ENCODE results near the gene BARX1. TPM values are rescaled to one million over a fixed set of nuclear protein-coding genes. Genes with fewer than 3 reads are reported as not detected.

The BARX1 gene, protein sequence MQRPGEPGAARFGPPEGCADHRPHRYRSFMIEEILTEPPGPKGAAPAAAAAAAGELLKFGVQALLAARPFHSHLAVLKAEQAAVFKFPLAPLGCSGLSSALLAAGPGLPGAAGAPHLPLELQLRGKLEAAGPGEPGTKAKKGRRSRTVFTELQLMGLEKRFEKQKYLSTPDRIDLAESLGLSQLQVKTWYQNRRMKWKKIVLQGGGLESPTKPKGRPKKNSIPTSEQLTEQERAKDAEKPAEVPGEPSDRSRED
- not detected in 2 replicates for total RNA-seq

GRCh38 chr9:93955111-93955980, at the start of gene BARX1:
TSS of gene BARX1 (minus strand) at chr9:93955355. CDS start at chr9:93955146, 209 bp downstream.
- Histone ChIP-seq H3K27me3 (ENCODE audit: control insufficient read depth, insufficient read depth, low read length) (peaks cover 95% of the 10 kb centered on the region), H3K36me3 (ENCODE audit: control insufficient read depth, insufficient read depth, low read length) (no peaks in the 10 kb centered on the region), H3K4me3 (ENCODE audit: low read depth, low read length) (no peak within 1 kb of the TSS)
- no peak for DNase-seq (ENCODE audit: low read depth)
- TF ChIP-seq, protein P1, sequence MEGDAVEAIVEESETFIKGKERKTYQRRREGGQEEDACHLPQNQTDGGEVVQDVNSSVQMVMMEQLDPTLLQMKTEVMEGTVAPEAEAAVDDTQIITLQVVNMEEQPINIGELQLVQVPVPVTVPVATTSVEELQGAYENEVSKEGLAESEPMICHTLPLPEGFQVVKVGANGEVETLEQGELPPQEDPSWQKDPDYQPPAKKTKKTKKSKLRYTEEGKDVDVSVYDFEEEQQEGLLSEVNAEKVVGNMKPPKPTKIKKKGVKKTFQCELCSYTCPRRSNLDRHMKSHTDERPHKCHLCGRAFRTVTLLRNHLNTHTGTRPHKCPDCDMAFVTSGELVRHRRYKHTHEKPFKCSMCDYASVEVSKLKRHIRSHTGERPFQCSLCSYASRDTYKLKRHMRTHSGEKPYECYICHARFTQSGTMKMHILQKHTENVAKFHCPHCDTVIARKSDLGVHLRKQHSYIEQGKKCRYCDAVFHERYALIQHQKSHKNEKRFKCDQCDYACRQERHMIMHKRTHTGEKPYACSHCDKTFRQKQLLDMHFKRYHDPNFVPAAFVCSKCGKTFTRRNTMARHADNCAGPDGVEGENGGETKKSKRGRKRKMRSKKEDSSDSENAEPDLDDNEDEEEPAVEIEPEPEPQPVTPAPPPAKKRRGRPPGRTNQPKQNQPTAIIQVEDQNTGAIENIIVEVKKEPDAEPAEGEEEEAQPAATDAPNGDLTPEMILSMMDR (IDR thresholded peaks at IDR 0.05; ENCODE audit: insufficient read depth, low read length, poor library complexity, severe bottlenecking): no peak

GRCh38 chr9:94002316-94003140, 47.4 kb upstream of the BARX1 start:
- no peaks in the 10 kb centered on the region for H3K36me3 ChIP-seq (ENCODE audit: control insufficient read depth, insufficient read depth, low read length)
- TF ChIP-seq, protein P1 (IDR thresholded peaks at IDR 0.05; ENCODE audit: insufficient read depth, low read length, poor library complexity, severe bottlenecking): peak; percentile 67
- H3K27me3 ChIP-seq (ENCODE audit: control insufficient read depth, insufficient read depth, low read length): no peaks in the 10 kb centered on the region
- DNase-seq (ENCODE audit: low read depth): no peak
- H3K4me3 ChIP-seq (ENCODE audit: low read depth, low read length): no peak overlapping the region

GRCh38 chr9:93996863-93997262, 41.7 kb upstream of the BARX1 start:
- no peak for DNase-seq (ENCODE audit: low read depth)
- Histone ChIP-seq H3K36me3 (ENCODE audit: control insufficient read depth, insufficient read depth, low read length) (no peaks in the 10 kb centered on the region), H3K4me3 (ENCODE audit: low read depth, low read length) (no peak overlapping the region), H3K27me3 (ENCODE audit: control insufficient read depth, insufficient read depth, low read length) (peaks cover 2% of the 10 kb centered on the region)
- TF ChIP-seq, protein P1 (IDR thresholded peaks at IDR 0.05; ENCODE audit: insufficient read depth, low read length, poor library complexity, severe bottlenecking): no peak

DNA sequence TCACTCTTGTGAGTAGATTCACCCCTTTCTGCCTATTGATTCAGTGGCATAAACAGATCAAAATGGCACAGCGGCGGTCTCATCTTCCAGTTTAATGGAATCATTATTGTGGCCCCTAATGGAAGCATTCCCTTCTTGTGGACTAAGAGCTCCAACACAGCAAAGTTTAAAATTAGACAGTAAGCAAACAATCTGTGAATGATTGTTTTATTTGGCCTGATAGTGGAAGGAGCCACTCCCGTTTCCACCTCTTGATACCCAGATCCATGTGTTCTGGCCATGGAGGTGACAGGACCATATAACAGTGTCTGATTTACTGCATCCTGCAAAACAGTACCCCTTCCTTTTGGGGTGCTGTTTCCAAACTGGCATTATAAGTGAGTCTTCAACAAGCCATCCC, 41.2 kb upstream of the BARX1 start:
- TF ChIP-seq, protein P1 (IDR thresholded peaks at IDR 0.05; ENCODE audit: insufficient read depth, low read length, poor library complexity, severe bottlenecking): no peak
- Histone ChIP-seq H3K4me3 (ENCODE audit: low read depth, low read length) (no peak overlapping the region), H3K36me3 (ENCODE audit: control insufficient read depth, insufficient read depth, low read length) (no peaks in the 10 kb centered on the region), H3K27me3 (ENCODE audit: control insufficient read depth, insufficient read depth, low read length) (peaks cover 2% of the 10 kb centered on the region)
- no peak for DNase-seq (ENCODE audit: low read depth)

DNA sequence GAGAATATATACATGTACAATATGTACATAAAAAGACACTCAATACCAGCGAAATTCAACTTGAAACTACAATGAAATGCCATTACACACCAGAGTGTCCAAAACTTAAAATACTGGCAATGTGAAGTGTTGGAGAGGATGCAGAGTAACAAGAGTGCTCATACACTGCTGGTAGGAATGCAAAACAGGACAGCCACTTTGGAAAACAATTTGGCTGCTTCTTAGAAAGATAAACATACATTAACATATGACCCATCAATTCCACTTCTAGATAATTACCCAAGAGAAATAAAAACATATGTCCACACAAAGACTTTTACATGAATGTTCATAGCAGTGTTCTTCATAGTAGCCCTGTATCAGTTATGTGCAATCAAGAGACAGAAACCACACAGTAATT, 39.4 kb upstream of the BARX1 start:
- TF ChIP-seq, protein P1 (IDR thresholded peaks at IDR 0.05; ENCODE audit: insufficient read depth, low read length, poor library complexity, severe bottlenecking): no peak
- no peak for DNase-seq (ENCODE audit: low read depth)
- no peak overlapping the region for H3K4me3 ChIP-seq (ENCODE audit: low read depth, low read length)
- H3K36me3 ChIP-seq (ENCODE audit: control insufficient read depth, insufficient read depth, low read length): no peaks in the 10 kb centered on the region
- peaks cover 2% of the 10 kb centered on the region for H3K27me3 ChIP-seq (ENCODE audit: control insufficient read depth, insufficient read depth, low read length)

Measured in kidney epithelial cell (primary cell).